GM18520 (cell line): Measurements from ENCODE around the gene EPYC.

Source experiments
- ATAC-seq: cut with Tn5 transposase; IDR thresholded peaks from one replicate; pipeline ENCODE4 v1.9.1; 2021; ENCODE audit not compliant: unreplicated experiment

Gene EPYC, protein sequence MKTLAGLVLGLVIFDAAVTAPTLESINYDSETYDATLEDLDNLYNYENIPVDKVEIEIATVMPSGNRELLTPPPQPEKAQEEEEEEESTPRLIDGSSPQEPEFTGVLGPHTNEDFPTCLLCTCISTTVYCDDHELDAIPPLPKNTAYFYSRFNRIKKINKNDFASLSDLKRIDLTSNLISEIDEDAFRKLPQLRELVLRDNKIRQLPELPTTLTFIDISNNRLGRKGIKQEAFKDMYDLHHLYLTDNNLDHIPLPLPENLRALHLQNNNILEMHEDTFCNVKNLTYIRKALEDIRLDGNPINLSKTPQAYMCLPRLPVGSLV

DNA sequence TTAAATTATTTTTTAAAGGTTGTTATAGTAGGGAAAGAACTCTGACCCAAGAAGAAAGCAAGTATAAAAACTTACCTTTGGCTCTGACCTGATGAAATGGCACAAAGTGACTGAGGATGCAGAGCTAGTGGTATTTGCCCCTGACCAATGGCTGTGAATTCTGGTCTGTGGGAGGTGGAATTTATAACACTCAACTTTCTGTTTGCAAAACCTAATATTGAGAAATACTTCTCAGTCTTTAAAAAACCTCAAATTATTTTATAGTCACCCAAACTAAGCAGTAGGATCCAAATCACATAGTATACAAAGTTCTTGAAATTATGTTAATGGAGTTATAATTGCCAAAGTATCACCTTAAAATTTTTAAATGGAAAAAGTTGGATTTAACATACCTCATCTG, at the start of gene EPYC:
EPYC (minus strand) TSS at position 101 of the 400 bp plus-strand sequence. CDS start 2,407 bp downstream, outside the sequence.
- no peak for ATAC-seq

DNA sequence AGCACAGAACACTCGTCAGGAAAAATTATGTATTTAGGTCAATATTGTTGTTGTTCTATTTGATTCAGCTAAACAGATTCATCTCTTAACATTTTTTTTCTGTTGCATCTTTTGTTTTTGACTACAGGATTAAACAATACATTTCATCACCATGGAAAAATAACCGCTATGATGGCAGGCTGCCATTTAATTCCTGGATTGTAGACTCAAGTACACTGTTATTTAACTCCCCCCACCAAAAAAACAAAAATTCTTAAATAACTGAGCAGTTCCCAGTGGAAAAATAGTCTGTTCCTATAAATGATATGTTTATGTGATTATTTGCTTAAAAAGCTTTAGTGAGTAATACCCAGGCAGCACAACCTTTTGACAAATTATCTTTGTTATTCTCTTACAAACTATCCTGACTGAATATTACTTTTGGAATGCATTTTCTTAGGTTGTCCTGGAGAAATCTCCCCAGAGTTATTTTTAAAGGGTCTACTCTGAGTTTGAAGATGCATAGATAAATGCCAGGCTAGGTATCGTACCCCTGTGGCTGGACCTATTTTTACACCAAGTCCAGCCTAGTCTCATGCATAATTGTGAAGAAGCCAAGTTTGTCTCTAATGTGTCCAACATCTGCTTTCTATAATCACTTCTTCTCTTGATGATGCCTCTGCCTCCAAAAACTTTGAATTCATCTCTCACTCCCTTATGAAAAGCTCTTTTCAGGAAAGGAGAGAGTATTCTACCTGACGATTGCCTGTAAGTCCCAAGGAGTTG, 49.4 kb upstream of the EPYC start:
- no peak for ATAC-seq

DNA sequence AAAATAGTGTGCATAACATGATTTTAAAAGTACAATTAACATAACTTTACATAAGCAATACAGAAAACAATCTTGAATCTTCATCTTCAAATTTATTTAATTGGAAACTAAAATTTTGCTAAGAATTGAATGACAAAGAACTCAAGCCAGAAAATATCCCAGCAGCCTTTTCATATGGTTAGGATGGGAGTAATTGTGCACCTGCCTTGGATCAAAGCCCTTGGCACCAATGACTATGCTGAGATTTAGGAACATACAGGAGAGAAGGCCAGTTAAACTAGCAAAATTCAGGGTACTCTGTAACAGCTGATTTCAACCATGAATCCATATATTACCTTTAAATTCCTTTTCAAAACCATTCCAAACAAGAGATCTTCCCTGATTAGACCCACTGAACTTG, 47.3 kb upstream of the EPYC start:
- no peak for ATAC-seq

DNA sequence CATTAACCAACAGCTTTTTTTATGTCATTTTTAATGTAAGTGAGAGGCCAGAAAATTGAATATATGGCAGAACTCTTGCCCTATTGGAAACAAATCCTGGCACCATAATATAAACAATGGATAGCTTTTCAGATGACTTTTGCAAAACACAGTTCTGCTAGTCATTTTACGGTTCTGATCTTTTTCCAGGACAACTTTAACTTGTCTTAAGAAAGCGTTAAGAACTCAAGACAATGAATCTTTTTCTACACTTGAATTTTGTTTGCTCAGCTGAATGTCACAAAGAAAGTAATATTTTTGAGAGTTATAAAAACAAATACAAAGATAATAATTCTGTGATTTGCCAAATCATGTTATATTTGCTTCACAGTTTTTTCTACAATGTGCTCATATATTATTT, 39.8 kb upstream of the EPYC start:
- no peak for ATAC-seq

DNA sequence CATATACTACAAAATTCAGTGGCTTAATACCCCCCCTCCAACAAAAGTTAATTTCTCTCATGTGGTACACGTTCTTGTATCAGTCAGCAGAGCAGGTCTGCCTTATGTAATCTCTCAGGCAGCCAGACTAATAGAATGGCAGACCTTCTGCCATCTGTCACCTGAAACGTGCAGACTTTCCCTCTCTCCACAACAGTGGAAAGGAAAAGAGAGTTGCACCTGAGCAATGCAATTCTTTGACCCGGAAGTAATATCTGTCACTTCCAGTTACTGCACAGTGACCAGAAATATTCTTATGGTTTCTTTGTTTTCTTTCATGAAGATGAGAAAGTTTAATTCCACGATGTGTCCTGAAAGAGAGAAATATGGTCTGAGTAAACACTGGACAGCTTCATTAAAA, 38.6 kb upstream of the EPYC start:
- ATAC-seq, result no peak

DNA sequence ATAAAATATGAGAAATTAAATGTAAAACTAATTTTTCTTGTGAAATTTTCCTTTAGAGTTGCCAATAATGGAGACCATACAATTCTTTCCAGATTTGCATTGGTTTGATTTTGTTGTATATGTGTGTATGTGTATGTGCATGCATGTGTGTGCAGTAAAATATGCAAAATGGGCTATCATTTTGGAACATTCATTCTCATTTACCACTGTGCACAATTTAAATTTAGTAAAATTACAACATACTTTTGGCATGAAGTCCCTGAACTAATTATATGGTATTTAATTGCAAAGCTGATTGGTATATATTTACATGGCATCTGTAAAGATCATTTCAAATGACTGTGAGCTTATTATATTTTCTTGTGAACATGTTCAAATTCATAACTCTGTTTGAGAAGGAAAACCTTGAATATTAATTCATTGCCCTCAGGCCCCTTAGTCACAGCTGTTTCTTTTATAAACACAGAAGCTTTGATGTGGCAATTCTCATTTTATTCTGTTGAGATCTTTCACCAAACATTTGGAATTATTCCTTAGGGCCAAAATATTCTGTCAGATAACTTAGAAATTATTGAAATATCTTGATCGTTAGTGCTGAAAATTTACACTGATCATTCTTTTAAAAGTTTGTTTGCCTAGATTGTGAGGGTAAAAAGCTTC, 35.5 kb upstream of the EPYC start:
- no peak for ATAC-seq

DNA sequence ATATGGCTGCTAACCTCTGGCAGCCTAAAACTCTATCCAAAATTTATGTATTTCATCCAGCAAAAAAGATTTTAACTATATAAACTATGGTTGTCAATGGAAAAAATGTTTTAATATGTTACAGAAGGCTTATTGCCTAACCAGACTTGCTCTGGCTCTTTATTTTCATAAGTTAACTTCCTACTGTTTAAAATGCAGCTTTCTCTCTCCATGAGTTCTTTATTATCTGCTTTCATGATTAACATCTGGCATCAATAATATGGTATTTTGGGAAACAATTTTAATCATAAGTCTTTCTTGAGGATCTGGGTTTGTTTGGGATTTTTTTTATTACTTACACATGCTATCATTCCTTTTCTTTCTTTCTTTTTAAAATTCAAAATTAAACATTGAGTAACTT, 32.5 kb upstream of the EPYC start:
- ATAC-seq, result no peak

DNA sequence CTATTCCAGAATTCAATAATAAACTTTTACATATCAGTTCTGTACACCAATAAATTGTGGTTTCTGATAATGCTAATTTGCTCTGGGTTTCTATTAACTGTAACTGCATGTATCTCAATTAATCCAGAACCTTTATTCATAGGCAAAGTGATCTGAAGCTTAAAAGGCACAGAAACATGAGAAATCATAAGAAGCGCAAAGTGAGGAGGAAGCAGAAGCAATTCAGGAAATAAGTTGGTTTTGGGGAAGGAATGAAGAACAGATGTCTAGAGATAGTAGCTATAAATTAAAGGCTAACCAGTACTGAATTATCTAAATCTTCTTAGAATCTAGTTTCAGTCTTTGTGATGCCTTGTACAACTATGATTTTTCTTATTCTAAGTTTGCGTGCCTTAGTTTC, 28.5 kb upstream of the EPYC start:
- ATAC-seq, result no peak

DNA sequence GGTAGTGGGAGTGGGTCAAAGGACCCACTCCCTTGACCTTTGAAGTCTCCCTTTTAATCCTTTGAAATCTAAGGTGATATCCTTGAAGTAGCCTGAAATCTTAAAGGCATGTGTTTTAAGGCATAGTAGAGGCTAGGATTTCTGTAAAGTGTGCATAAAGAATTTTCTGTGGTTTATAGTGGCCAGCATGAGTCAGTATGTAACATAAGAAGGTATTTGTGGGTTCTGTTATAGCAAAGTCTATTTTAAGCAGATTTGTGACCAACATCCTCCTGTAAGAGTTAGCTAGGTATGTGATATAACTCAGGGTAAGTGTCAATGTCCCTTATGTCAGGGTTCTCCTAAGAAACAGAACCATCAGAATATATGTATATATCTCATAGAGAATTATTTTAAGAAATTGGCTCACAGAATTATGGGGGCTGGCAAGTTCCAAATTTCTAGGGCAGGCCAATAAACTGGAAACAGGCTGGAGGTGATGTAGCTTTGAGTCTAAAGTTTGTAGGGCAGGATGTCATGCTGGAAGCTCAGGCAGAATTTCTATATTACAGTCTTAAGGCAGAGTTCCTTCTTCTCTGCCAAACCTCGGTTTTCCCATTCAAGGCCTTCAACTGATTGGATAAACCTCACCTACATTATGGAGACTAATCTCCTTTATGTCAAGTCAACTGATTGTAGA, 18.7 kb upstream of the EPYC start:
- ATAC-seq, result peak; percentile 61

DNA sequence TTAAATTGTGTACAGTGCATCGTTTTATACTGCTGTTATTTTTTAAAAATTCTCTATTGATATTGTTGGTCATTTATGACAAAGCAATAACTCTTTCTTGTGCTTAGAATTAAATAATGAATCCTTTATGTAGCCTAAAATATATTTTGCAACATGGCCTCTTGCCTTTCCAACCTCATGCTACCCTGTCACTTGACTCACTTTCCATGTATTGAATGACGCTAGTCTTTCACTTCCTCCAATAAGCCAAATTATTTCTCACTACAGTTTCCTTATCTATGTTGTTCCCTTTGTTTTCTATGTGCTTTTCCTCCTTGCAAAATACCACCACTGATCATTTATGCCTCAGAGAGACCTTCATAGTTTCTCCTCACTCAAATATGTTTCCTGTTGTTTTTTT, 16.3 kb upstream of the EPYC start:
- no peak for ATAC-seq

DNA sequence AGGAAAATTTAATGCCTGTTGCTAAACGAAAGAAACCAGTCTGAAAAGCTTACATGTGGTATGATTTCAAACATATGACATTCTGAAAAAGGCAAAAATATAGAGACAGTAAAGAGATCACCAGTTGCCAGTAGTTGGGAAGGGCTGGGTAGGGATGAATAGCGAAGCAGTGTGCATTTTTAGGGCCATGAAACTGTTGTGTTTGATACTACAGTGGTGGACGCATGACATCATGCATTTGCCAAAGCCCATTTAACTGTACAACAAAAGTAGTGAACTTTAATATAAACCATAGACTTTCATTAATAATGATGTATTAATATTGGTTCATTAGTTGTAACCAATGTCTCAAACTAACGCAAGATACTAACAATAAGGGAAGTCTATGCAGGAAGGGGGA, 14.7 kb upstream of the EPYC start:
- no peak for ATAC-seq

DNA sequence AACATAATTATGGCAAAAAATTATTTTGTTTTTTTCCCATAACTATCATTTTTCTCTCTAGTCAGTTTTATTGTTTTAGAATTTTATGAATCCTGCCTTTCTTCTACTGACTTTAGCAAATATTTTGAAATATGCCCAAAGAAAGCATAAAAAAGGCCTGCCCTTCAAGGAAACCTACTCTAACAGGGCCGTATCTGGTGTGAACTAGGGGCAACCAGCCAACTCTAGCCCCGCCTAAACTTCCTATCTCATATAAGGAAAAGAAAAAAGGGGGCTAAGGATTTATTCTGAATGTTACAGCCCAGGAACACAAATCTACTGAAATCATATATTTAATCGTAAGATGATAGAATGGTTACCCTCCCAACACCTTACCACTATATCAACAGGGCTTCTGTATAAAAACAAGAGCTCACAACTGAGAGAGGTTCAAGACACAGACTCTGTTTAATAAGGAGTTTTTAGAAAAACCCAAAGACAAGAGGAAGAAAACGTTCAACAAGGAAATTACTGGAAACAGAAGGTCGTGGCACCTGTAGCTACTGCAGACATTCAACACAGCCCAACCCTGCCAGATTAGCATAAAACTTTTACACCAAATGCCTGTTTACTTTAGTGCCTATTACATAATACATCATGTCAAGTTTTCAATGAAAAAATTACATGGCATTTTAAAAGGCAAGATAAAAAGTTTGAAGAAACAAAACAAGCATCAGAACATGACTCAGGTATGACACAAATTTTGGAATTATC, 12.9 kb upstream of the EPYC start:
- ATAC-seq, result no peak

DNA sequence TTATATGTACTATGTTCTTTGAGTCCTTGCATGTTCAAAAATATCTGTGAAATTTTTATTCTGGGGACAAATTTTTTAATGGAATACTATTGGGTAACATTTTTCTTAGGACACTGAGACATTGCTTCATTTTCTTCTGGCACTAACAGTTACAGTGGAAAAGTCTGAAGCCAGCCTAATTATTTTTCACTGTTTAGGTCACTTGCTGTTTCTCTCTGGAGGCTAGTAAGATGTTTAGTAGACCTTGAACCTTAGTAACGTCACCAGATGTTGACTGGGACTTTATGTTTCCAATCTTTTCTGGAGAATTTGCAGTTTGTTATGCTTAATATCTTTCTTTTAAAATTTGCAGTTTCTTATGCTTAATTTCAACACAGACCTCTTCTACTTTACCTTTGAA, 12.3 kb upstream of the EPYC start:
- ATAC-seq, result no peak

DNA sequence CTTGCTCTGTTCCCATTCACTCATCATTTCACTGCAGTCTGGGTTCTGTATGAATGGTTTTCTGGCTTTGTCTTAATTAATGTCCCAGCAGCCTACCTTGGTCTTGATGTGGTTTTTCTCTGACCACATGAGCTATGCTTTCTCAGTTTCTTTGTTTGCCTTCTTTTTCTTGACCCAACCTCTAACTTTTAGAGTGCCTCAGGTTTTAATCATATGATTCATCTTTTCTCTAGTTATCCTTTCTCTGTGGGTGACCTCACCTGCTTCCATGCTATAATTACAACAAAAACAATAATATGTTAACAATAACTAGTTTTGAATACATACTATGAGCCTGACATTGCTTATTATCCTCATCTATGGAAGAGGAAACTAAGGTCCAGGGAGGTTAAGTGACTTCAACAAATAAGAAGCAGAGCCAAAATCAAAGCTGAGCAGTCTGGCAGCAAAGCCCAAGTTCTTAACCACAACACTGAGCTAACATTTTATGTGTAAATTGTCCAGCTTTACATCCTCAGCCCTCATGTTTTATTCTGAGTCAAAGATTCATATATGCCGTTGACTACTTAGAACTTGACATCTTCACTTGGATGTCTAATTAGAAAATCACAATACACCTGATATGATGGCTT, 4.7 kb upstream of the EPYC start:
- peak; percentile 77 for ATAC-seq

DNA sequence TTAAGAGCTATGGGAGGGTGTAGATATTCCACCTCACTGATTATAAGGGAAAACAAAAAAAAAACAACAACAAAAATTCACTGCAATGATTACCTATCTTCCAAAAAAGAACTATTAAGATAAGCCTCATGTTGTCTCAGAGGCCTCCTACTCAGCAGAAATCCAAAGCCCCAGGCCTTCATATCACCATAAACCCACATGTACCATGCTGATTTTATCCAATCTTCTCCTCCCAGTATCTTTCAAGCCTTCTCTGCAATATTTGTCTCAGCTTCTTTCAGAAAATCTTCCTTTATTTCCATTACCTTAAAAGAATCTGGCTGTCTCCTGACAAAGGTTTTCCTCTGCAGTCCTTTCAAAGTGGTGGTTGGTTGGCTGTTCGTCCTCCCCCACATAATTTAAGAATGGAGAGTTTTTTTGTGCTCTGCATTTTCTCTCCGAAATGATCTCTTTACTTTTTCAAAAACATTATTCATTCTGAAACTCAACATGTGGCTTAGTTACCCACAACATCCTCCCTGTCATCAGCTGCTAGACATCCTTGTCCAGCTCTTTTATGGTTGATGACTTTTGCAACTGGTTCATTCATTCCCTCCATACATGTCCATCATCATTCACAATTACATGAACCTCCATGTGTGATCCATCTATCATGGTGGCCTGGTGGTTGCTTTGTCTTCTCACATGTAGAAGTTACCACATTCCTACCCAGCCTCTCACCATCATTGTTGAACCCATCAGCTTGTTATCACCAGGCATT, 2.9 kb upstream of the EPYC start:
- ATAC-seq, result peak; percentile 70

DNA sequence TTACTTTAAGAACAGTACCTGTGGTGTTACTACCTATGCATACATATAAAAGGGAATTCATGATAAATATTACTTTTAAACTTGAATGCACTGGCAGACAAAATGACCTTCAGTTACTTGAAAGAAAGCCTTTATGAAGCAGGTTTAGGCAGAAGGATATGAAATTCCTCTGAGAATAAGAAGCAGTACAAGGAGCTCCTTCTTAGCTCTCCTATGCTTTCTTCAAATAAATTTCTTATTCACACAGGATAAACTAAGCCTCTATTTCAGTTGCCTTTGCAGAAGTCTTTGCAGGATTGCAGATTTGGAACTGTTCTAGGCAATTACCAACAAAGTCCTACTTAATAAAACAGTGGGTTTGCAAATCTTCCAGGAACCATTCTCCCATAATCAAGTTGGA, 1.0 kb downstream of the EPYC start:
- no peak for ATAC-seq

DNA sequence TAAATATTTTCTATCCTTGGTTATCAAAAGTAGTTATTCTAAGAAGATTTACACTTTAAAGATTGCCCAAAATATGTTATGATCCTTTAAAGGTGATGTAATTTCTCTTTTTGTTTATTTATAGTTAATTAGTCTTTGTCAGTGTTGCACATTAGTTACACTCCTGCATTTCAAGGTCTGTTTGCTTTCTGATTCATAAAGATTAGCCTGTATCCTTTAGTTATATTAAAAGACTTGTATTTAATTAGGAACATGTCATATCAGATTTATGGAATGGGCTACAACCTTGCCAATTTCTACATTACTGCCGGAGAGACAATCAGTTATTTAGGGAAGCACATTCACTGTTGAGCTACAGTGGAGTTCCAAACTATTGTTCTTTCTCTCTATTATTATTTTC, 3.5 kb downstream of the EPYC start:
- no peak for ATAC-seq

DNA sequence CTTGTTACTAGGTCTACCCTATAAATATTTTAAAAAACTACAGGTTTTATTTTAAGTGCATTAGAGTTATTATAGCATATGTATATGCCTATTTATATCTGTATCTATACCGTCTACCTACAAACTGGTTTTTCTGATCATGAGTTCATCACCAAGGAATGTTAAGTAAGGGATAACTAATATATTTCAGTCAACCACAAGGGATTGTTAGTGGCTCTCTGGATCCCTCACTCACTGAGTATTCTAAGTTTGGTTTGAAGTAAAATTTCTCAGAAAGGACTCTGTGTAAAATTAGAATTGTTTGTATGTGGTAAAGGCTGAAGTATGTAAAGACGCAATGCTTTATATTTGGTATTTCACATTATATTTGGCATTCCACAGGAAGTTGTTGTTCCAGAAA, 4.8 kb downstream of the EPYC start:
- no peak for ATAC-seq

DNA sequence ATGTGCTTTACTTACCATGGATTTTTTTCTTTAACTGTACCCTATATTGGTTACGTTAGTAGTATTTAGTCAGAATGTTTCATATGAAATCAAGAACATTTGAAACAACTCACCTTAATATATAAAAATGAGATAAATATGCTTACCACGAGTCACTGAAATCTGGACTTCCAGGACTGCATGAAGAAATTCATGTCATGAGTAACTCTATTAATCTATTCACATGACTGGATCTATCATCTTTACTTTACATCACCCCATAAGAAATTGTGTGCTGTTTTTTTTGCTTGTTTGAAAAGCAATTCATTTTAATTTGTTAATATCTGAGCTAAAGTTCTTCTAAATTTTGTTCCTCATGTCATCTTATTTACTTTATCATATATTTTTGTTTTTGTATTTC, 5.2 kb downstream of the EPYC start:
- no peak for ATAC-seq

DNA sequence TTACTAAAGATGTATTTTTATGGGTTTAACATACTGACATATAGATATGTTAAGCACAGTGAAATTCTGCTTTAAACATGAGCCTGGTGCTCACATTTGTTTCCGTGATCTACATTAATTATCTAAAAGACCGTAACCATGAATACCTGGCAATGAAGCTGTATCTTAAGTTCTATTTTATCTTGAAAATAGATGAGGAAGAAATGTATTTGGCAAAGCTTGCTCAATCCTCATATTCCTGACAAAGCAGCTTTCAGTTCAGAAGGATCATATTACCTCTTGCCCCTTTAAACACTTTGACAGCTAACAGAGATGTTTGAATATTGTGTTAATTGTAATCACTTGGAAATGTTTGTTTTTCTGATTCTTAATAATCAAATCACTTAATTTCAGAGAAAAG, 9.8 kb downstream of the EPYC start:
- no peak for ATAC-seq
